Endothelial cell of hepatic sinusoid (primary cell): ENCODE data around the gene RERE.

ENCODE experiments used
- in situ Hi-C: cut with HindIII; loops from 2 replicates; pipeline ENCODE4 v1.10.0; 2017; ENCODE audit warnings: low sequenced_read_pairs

The RERE gene

DNA sequence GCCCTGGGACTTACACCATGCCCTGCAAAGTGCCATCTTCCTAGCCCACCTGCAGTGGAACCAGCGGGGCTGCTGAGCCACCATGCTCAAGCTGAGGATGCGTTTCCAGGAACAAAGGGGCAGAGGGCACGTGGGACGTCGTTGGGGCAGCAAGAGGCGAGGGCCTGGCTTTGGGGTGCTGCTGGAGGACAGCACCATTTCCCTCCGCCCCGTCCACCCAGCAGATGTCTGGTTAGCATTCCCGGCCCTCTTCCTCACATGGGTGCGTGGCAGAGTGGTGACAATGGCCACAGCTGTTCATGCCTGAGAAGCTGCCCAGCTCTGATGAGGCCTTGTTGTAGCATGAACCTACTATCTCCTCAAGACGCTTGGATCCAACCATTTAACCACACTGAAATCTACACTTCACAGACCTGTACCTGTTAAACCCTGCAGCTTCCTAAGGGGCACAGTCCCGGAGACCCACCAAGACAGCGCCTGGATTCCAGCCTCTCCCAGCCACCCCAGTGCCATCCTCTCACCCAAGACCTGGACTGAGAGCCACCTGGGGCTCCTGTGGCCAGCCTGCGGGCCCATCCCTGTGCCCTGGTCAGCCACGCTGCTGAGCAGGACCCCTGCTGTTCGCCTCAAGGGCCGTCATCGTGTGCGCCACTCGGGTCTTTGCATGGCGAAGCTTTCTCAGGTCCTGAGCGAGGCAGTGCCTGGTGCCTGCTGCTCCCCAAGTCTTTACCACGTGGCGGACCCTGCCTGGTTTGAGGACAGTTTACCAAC is 466.3 kb downstream of the RERE start:
- in situ Hi-C loops = no loop called here

GRCh38 chr1:8349961-8350360 is 467.5 kb downstream of the RERE start:
- in situ Hi-C loops = no loop called here

DNA sequence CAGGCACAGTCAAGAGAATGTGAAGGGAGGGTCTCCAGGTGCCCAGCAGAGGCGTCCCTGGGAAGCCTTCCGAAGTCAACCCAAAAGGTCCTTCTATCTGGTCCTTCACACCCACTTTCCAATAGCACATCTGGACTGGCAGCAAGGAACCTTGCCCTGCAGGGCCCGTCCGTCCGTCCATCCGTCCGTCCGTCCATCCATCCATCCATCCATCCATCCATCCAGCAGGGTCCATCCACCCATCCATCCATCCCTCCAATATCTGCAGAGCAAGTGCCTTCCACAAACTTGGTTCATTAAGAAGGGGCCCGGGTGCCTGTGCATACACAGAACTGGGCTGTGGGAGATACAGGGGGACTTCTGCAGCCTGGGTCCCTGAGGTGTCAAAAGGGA is 468.0 kb downstream of the RERE start:
- in situ Hi-C loops = no loop called here

DNA sequence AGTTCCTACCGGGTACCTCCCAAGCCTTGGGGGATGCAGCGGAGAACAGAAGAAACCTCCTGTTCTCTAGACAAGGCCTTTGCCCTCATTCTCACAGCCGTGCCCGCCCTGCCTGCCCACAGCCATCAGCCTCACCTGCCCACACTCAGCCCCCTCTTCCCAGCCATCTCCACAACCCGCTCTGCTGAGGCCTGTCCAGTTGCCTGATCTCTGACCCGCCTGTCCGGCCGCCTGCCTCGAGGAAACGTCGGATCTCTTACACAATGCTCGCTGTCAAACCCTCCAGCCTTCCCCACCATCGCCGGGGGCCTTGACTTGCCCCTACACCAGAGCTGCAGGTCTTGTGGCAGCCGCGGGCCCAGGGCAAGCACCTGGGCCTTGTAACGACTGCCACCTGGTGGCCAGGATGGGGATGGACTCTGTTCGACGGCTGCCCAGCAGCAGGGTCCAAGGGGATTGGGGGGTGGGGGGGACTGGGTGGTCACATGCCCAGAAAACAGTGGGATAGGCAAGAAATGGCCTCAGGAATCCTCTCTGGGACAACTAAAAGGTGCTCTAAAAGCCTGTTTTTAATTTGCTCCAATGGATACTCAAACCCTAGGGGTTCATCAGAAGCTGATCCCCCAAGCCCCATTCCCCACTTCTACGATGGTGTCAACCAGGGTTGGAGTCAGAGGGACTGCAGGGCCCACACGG is 468.5 kb downstream of the RERE start:
- in situ Hi-C loops = no loop called here

DNA sequence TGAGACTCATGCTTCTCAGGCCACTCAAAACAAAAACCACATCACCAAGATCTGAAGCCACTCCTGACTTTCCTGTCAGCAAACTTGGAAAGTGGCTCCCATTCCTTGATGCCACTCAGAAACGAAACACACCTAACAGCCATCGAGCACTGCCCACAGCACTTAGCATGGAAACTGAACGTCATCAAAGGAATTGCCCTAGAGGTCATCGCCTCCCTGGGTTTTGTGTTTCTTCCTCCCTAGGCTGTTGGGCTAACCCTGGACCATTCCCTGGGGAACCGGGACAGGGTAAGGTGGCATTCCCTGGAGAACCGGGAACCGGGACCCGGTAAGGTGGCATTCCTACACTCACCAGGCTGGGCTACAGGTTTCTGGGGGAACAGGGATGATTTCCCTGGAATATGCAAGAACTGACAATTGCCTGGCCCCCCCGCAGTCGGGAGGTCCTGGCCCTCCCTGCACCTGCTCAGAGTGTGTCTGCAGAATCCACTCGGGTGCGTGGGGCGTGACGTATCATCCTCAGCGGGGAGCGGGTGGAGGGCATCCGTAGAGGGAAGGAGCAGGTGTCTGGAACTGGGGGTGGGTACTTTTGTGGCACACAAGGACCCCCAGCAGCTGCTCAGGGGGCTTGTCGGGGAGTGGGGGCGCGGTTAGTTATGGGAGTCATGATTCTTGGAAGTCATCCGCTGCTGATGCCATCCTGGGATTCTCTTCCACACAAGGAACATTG is 469.2 kb downstream of the RERE start:
- in situ Hi-C loops = no loop called here

DNA sequence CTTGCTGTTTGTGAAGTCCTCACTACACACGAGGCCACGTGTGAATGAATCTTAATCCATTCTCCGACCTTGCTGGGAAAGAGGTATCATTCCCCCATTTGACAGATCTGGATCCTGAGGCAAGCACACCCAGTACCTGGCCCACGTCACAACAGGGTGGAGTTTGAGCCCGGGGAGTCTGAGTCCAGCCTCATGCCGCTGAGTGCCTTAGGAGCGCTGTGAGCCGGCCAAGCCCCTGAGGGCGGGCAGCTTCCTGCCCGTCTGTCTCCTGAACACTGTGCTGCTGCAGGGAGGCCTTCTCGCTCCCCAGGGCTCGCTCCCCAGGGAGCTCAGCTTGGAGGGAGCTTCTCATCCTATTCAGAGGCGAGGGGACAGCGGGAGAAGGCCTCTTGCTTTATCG is 469.8 kb downstream of the RERE start:
- in situ Hi-C loops = no loop called here

DNA sequence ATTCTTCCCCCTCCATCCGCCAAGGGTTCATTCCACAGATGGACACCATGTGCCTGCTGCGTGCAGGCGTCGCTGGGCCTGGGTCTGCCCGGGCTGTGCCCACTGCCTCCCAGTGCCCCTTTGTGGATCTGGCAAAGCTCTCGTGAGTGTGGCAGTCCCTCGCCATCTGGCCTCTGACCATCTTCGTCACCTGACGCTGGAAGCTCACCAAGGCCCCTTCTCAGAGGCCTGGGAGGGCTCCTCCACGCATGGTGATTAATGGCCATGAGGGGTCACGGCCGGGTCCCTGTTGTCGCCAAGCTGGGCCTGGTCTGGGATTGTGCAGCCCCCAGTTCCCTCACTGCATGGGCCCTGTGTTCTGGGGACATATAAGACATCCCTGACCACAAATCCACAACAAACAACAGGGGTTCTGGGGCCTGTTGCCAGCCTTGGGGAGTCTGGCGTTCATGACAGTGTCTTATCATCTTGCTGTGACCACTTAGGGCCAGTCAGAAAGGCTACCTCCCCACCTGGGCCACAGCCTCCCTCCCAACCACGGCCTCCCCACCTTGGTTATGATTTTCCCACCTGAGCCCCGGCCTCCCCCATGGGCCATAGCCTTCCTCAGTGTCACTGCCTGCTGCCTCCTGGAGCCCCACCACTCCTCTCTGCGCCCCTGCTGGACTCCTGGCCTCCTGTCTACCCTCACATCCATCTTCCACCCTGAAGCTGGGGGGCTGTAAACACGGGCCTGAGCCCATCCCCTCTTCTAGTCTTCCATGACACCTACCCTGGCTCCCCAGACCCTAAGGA is 471.6 kb downstream of the RERE start:
- in situ Hi-C loops = no loop called here

DNA sequence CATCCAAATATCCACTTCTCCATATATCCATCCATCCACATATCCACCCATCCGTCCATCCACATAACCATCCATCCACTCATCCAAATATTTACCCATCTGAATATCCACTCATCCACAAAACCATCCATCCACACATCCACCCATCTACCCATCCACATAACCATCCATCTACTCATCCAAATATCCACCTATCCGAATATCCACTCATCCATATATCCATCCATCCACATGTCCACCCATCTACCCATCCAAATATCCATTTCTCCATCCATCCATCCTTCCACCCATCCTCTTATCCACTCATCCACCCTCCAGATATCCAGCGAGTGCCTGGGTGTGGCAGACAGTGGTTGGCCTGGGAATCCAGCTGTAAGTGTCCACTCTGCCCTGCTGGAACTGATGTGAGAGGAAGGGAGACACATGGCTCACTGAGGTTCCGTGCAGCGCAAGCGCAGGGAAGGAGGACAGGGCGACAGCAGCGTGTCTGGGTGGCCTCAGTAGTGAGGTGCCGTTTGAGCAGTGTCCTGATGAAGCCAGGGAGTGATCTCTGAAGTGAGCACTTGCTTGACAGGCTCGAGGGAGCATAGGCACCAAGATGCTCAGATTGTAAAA is 472.4 kb downstream of the RERE start:
- in situ Hi-C loops = no loop called here

DNA sequence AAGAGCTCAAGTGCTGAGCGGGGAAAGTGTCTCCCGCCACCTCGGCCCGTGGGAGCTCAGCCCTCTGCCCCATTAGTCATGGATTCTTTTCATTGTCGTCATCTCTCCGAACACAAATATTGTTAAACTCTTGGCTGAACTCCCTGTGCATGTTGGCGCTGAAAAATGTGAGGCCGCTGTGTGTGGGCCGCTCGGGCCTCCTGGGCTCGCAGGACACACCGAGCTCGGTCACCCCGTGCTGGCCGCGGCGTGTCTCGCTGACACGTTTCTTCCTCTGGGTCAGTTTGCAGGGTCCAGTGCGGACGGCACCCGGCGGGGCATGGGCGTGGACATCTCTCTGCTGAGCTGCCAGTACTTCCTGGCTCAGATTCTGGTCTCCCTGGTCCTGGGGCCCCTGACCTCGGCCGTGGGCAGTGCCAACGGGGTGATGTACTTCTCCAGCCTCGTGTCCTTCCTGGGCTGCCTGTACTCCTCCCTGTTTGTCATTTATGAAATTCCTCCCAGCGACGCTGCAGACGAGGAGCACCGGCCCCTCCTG is 473.9 kb downstream of the RERE start:
- in situ Hi-C loops = no loop called here

GRCh38 chr1:8343044-8343443 is 474.4 kb downstream of the RERE start:
- in situ Hi-C loops = no loop called here

GRCh38 chr1:8342325-8342724 is 475.1 kb downstream of the RERE start:
- in situ Hi-C loops = no loop called here

GRCh38 chr1:8340448-8340847 is 477.0 kb downstream of the RERE start:
- in situ Hi-C loops = no loop called here

- in situ Hi-C loops = no loop called here
Measured at GRCh38 chr1:8339203-8339600, 478.2 kb downstream of the RERE start.

- in situ Hi-C loops = no loop called here
Measured at GRCh38 chr1:8338526-8339202, 478.8 kb downstream of the RERE start.

DNA sequence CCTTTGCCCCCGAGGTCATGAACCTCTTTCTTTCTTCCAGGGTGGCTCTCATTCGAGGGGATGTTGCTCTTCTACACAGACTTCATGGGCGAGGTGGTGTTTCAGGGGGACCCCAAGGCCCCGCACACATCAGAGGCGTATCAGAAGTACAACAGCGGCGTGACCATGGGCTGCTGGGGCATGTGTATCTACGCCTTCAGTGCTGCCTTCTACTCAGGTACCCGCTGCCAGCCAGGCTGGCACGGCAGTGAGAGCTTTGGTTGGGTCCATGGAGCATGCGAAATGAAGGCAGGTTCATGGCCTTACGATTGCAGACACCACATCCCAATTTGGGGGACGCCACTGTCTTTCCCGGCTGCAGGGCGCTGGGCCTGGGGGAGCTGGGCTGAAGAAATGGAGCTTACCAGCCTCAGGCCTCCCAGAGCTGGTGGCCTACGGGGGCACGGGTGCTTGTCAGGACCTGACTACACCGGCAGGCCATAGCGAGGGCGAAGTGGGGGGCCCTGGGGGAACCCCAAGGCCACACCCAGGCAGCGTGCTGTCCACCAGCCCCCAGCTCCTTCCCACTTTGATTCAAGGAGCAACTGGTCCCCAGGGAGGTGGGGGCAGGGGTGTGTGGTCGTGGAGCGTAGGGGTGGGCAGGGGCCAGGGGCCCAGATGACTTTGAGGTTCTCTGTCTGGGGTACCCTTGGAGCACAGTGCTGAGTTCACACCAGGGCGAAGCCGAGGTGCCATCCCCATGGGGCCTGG is 479.5 kb downstream of the RERE start:
- in situ Hi-C loops = no loop called here

GRCh38 chr1:8335246-8335645 is 482.2 kb downstream of the RERE start:
- in situ Hi-C loops = no loop called here

DNA sequence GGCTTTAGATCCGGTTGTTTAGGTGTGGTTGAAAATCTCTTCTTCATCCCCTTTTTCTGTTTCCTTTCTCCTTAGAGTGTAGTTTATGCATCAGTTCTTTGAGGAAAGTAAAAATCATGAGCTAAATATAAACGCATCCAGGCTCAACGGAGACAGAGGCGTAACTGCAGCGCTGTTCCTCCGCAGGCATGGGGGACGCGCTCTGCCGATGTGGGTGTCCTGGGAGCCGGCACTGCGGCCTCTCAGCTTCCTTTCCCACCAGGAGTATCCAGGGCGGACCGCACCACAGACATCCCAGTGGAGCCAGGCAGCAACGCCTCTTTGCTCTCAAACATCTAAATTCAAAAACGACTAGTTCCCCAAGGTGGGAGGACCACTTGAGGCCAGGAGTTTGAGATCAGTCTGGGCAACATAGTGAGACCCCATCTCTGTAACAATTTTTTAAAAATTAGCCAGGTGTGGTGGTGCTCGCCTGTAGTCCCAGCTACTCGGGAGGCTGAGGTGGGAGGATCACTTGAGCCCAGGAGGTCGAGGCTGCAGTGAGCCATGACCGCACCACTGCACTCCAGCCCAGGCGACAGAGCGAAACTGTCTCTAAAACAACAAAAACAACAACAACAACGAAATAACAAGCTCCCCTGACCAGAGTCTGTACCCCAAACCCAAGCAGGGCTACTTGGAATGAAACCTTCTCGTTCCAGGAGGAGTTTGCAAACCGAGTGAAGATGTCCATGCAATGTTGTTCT is 483.2 kb downstream of the RERE start:
- in situ Hi-C loops = no loop called here

GRCh38 chr1:8333246-8333987 is 484.0 kb downstream of the RERE start:
- in situ Hi-C loops = no loop called here
